IMR-90 (cell line): ENCODE results near the gene EBF4. TPM values are rescaled to one million over a fixed set of nuclear protein-coding genes. Genes with fewer than 3 reads are reported as not detected.

Experiments
- BHLHE40 ChIP-seq: fragments of 150-350 bp; IDR thresholded peaks from 2 replicates; pipeline ENCODE4 v1.6.1; 2016; ENCODE audit warnings: mild to moderate bottlenecking, low read depth, low read length
- CEBPB ChIP-seq: IDR thresholded peaks from 2 replicates; pipeline ENCODE4 v1.6.1; 2012; ENCODE audit warnings: low read depth, low read length, improper control_type of control experiment
- FOS ChIP-seq: fragments of 150-350 bp; IDR thresholded peaks from 2 replicates; pipeline ENCODE4 v1.6.1; 2016; ENCODE audit warnings: low read depth, low read length
- MAFK ChIP-seq: IDR thresholded peaks from 2 replicates; pipeline ENCODE4 v1.6.1; 2012; ENCODE audit warnings: low read depth, low read length, improper control_type of control experiment
- NFE2L2 ChIP-seq: fragments of 150-350 bp; IDR thresholded peaks from 2 replicates; pipeline ENCODE4 v1.6.1; 2016; ENCODE audit warnings: low read depth, mild to moderate bottlenecking, low read length
- polyA plus RNA-seq, 3 experiments: library from polyadenylated mRNA; depleted of rRNA; stranded (reverse); fragments of >200 nt; gene quantifications; 2 replicates each; pipeline ENCODE4 v1.2.3, GENCODE V29; 2012; ENCODE audit warnings: low replicate concordance in 1 of 3
- total RNA-seq: library from RNA; depleted of rRNA; stranded (reverse); fragments of >200 nt; gene quantifications from 2 replicates; pipeline ENCODE4 v1.2.3, GENCODE V29; 2012
- TF ChIP-seq, protein P1 (sequence below): fragments of 150-350 bp; IDR thresholded peaks from 2 replicates; pipeline ENCODE4 v1.6.1; 2017; ENCODE audit warnings: mild to moderate bottlenecking, antibody characterized with exemption, low read length, low read depth

EBF4 gene
- total and polyA plus RNA-seq, 2 of the 4 experiments (the other 2 are of a cell fraction): 0.18 to 1.1 TPM

DNA sequence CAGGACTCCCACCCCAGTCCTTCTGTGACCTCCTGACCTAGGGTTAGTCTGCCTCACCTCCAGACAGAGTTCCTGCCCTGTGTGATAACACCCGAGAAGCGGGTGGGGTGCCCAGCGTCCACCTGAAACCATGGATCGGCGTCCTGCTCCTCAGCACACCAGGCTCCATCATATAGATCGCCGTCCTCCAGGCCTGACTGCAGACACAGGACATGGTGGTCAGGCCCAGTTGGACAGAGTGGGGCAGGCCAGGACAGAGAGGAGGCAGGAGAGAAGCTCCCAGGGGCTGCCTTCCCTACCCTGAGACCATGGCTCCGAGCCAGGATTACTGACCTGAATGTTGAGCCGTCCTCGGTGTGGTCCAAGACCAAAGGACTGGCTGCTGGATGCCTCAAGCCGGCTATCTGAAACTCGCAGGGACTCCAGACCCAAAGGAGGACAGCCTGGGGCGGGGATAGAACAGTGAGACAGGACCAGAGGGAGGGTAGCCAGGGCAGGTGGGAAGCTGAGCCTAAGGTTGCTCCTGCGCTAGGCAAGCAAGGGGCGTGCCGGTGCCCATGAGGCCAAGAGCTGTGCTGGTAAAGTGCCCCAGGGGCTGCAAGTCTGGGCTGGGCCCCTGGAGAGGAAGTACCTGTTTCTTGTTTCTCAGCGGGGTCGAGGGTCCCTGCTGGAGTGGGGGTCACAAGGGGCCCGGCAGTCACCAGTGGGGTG, 105.7 kb downstream of the EBF4 start (continued):
- TF ChIP-seq, protein P1, sequence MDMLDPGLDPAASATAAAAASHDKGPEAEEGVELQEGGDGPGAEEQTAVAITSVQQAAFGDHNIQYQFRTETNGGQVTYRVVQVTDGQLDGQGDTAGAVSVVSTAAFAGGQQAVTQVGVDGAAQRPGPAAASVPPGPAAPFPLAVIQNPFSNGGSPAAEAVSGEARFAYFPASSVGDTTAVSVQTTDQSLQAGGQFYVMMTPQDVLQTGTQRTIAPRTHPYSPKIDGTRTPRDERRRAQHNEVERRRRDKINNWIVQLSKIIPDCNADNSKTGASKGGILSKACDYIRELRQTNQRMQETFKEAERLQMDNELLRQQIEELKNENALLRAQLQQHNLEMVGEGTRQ: no peak
- no peak for TF ChIP-seq CEBPB
- TF ChIP-seq FOS: no peak
- no peak for TF ChIP-seq BHLHE40
- no peak for TF ChIP-seq NFE2L2
- TF ChIP-seq MAFK: no peak
